Measurements from ENCODE around the gene GRM3.

DNA sequence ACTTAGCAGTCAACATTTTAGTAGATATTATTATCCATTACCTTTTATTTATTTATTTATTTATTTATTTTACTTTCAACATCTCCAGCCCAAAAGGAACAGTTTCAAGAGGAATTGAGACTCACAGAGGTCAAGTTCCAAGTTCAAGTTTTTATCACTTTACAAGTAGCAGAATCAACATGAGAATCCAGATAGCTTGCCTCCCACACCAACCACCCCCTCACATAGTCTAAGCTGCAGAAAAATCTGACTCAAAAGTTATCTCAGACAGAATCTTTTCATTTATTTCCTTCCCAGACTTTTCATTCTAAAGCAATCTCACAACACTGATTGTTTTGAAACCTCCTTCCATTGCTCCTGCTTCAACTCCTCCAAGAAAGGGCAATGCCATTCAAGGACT is 129.6 kb downstream of the GRM3 start:
- TF ChIP-seq, protein P1, sequence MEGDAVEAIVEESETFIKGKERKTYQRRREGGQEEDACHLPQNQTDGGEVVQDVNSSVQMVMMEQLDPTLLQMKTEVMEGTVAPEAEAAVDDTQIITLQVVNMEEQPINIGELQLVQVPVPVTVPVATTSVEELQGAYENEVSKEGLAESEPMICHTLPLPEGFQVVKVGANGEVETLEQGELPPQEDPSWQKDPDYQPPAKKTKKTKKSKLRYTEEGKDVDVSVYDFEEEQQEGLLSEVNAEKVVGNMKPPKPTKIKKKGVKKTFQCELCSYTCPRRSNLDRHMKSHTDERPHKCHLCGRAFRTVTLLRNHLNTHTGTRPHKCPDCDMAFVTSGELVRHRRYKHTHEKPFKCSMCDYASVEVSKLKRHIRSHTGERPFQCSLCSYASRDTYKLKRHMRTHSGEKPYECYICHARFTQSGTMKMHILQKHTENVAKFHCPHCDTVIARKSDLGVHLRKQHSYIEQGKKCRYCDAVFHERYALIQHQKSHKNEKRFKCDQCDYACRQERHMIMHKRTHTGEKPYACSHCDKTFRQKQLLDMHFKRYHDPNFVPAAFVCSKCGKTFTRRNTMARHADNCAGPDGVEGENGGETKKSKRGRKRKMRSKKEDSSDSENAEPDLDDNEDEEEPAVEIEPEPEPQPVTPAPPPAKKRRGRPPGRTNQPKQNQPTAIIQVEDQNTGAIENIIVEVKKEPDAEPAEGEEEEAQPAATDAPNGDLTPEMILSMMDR (IDR thresholded peaks at IDR 0.05): no peak
- TF ChIP-seq POLR2A (IDR thresholded peaks at IDR 0.05): no peak

All from thyroid gland (tissue), 4 donors.